ENCODE results near the gene GALNT2. TPM values are rescaled to one million over a fixed set of nuclear protein-coding genes. Genes with fewer than 3 reads are reported as not detected.

Gene GALNT2
- total and polyA plus RNA-seq, 10 of the 15 experiments (the other 5 are each of a cell fraction or from before 2014, with no cell fraction given) = 0.52 to 27.7 (median 16.3) TPM

- RAD21 ChIA-PET (ENCODE audit: unreplicated experiment) = no interaction called here
- POLR2A ChIA-PET = no interaction called here
- H3K4me2 ChIP-seq (ENCODE audit: control insufficient read depth, insufficient read depth) = no peak overlapping the region
- WGBS (ENCODE audit: insufficient coverage, insufficient replicate concordance, low lambda C conversion rate, missing lambda C conversion rate) = 78% methylated on average over 7 of the region's 7 CpGs
- no peaks in the 10 kb centered on the region for H3K36me3 ChIP-seq (ENCODE audit: control insufficient read depth in 2 of 2, insufficient read depth in 2 of 2, low read length in 1 of 2)
- SMC1A ChIA-PET (ENCODE audit: uncharacterized antibody, unreplicated experiment) = no interaction called here
- peaks cover 6% of the 10 kb centered on the region for H3K4me1 ChIP-seq (ENCODE audit: control insufficient read depth, insufficient read depth, low read length)
- CTCF ChIA-PET = interaction anchor here (0.6 kb wide), 1 partner anchor 1290 kb away, joined by 3 read pairs; no protein-coding TSS in a partner anchor
- no peak overlapping the region for H2AFZ ChIP-seq (ENCODE audit: control insufficient read depth, low read depth, low read length)
- H3K79me2 ChIP-seq (ENCODE audit: control insufficient read depth, insufficient read depth, low read length) = no peaks in the 10 kb centered on the region
- intact Hi-C loops (cut with micrococcal nuclease; ENCODE audit: unreplicated experiment) = no loop called here
- FAIRE-seq (no peak), DNase-seq (ENCODE audit: low read depth, low spot score) (no peak), ATAC-seq (no peak)
- no peaks in the 10 kb centered on the region for H3K9me3 ChIP-seq (replicated peaks; ENCODE audit: control insufficient read depth, insufficient read depth, low read length)
- H3K4me3 ChIP-seq = no peak overlapping the region
- no peaks in the 10 kb centered on the region; a peak in 1 of 4 replicates for H3K27me3 ChIP-seq (replicated peaks in 1 of 2; ENCODE audit: control insufficient read depth in 2 of 2, insufficient read depth in 2 of 2, low read length in 1 of 2)
- H4K20me1 ChIP-seq (ENCODE audit: control insufficient read depth, insufficient read depth) = no peaks in the 10 kb centered on the region
- no peak overlapping the region for H3K9ac ChIP-seq (ENCODE audit: control insufficient read depth, insufficient read depth, low read length)
- no peak overlapping the region for H3K27ac ChIP-seq (ENCODE audit: control insufficient read depth, insufficient read depth)
- in situ Hi-C loops (cut with MboI) = no loop called here
- BruUV-seq (replicated peaks) = no TSS peak
- TF ChIP-seq STAT1 (conservative IDR thresholded peaks at IDR 0.05) (no peak), TCF3 (IDR thresholded peaks at IDR 0.05; ENCODE audit: borderline replicate concordance, insufficient read depth, low read depth, low read length) (no peak), MEF2A (IDR thresholded peaks at IDR 0.05; ENCODE audit: insufficient read depth, low read depth, low read length) (no peak), ZBTB4 (CRISPR knock-in tag; IDR thresholded peaks at IDR 0.05) (no peak), EP300 (IDR thresholded peaks at IDR 0.05; ENCODE audit: borderline replicate concordance in 1 of 2, control insufficient read depth in 1 of 2, low read depth in 2 of 2, low read length in 2 of 2) (no peak), NFYB (IDR thresholded peaks at IDR 0.05; ENCODE audit: insufficient read depth, low read depth, low read length) (no peak), NFXL1 (IDR thresholded peaks at IDR 0.05; ENCODE audit: borderline replicate concordance) (no peak), SRF (IDR thresholded peaks at IDR 0.05; ENCODE audit: low read depth in 2 of 2, low read length in 2 of 2) (no peak), ESRRA (IDR thresholded peaks at IDR 0.05; ENCODE audit: low read length) (no peak), ZSCAN29 (IDR thresholded peaks at IDR 0.05) (no peak), KAT2A (conservative IDR thresholded peaks at IDR 0.05; ENCODE audit: control insufficient read depth, low read depth, low read length) (no peak), RAD51 (IDR thresholded peaks at IDR 0.05) (no peak), FOXM1 (IDR thresholded peaks at IDR 0.05; ENCODE audit: low read depth, low read length) (no peak), KDM1A (IDR thresholded peaks at IDR 0.05; ENCODE audit: borderline replicate concordance) (no peak), NRF1 (conservative IDR thresholded peaks at IDR 0.05; ENCODE audit: low read depth, low read length) (no peak)
- TF ChIP-seq, protein P1, sequence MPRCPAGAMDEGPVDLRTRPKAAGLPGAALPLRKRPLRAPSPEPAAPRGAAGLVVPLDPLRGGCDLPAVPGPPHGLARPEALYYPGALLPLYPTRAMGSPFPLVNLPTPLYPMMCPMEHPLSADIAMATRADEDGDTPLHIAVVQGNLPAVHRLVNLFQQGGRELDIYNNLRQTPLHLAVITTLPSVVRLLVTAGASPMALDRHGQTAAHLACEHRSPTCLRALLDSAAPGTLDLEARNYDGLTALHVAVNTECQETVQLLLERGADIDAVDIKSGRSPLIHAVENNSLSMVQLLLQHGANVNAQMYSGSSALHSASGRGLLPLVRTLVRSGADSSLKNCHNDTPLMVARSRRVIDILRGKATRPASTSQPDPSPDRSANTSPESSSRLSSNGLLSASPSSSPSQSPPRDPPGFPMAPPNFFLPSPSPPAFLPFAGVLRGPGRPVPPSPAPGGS (IDR thresholded peaks at IDR 0.05; ENCODE audit: borderline replicate concordance, insufficient read depth, low read depth, low read length, poor library complexity, severe bottlenecking) = no peak
- TF ChIP-seq, protein P2, sequence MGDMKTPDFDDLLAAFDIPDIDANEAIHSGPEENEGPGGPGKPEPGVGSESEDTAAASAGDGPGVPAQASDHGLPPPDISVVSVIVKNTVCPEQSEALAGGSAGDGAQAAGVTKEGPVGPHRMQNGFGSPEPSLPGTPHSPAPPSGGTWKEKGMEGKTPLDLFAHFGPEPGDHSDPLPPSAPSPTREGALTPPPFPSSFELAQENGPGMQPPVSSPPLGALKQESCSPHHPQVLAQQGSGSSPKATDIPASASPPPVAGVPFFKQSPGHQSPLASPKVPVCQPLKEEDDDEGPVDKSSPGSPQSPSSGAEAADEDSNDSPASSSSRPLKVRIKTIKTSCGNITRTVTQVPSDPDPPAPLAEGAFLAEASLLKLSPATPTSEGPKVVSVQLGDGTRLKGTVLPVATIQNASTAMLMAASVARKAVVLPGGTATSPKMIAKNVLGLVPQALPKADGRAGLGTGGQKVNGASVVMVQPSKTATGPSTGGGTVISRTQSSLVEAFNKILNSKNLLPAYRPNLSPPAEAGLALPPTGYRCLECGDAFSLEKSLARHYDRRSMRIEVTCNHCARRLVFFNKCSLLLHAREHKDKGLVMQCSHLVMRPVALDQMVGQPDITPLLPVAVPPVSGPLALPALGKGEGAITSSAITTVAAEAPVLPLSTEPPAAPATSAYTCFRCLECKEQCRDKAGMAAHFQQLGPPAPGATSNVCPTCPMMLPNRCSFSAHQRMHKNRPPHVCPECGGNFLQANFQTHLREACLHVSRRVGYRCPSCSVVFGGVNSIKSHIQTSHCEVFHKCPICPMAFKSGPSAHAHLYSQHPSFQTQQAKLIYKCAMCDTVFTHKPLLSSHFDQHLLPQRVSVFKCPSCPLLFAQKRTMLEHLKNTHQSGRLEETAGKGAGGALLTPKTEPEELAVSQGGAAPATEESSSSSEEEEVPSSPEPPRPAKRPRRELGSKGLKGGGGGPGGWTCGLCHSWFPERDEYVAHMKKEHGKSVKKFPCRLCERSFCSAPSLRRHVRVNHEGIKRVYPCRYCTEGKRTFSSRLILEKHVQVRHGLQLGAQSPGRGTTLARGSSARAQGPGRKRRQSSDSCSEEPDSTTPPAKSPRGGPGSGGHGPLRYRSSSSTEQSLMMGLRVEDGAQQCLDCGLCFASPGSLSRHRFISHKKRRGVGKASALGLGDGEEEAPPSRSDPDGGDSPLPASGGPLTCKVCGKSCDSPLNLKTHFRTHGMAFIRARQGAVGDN (IDR thresholded peaks at IDR 0.05) = no peak
Measured at GRCh38 chr1:230330157-230330556, 263.1 kb downstream of the GALNT2 start.
